Lower lobe of right lung (tissue), 2 donors: ENCODE measurements around the gene CENPO. TPM values are rescaled to one million over a fixed set of nuclear protein-coding genes. Genes with fewer than 3 reads are reported as not detected.

ENCODE experiments used
- ATAC-seq, 2 donors: fragments of 200-7000 bp; cut with Tn5 transposase; one replicate each; pipeline ENCODE4 v1.9.1; 2020 to 2022; ENCODE audit warnings: mild to moderate bottlenecking in 2 of 2, moderate library complexity in 2 of 2
- DNase-seq: peaks from one replicate; pipeline ENCODE4 v3.0.0-alpha.2; 2020
- H3K27ac ChIP-seq: fragments of 200-600 bp; one replicate; pipeline ENCODE4 v1.8.0; 2022
- H3K27me3 ChIP-seq: fragments of 200-600 bp; one replicate; pipeline ENCODE4 v1.8.0; 2022; ENCODE audit warnings: low read depth
- H3K36me3 ChIP-seq: fragments of 200-600 bp; one replicate; pipeline ENCODE4 v1.8.0; 2022; ENCODE audit warnings: mild to moderate bottlenecking
- H3K4me1 ChIP-seq: fragments of 200-600 bp; one replicate; pipeline ENCODE4 v1.8.0; 2022
- H3K4me3 ChIP-seq: fragments of 200-600 bp; one replicate; pipeline ENCODE4 v1.8.0; 2022; ENCODE audit warnings: mild to moderate bottlenecking
- H3K9me3 ChIP-seq: fragments of 200-600 bp; one replicate; pipeline ENCODE4 v1.8.0; 2022
- CTCF ChIP-seq: fragments of 200-600 bp; IDR thresholded peaks from one replicate; pipeline ENCODE4 v1.8.0; 2022; ENCODE audit warnings: antibody characterized with exemption, mild to moderate bottlenecking
- intact Hi-C: fragments of 100-400 bp; cut with DNase I; formaldehyde crosslinking; loops from one replicate; pipeline ENCODE4 v1.11.0; 2022
- total RNA-seq: library from RNA; stranded (reverse); fragmentation: NEBNext Ultra II Directional; extraction: Animal tissue kit (Norgen Biotek cat#: 25700); gene quantifications from one replicate; pipeline ENCODE4 v1.2.1, GENCODE V29; 2021
- donor health status: DM: no; HTN: yes; CAD: no; lungs with severe emphysema.

Gene CENPO
- total RNA-seq, 1 donor from 2014 or later, result 5.3 TPM

GRCh38 chr2:24832073-24832461 is 38.8 kb downstream of the CENPO start:
- Histone ChIP-seq H3K9me3 (no peaks in the 10 kb centered on the region), H3K4me1 (peaks cover 10% of the 10 kb centered on the region), H3K27ac (no peak overlapping the region), H3K27me3 (no peaks in the 10 kb centered on the region), H3K4me3 (no peak overlapping the region), H3K36me3 (peaks cover 5% of the 10 kb centered on the region)
- DNase-seq, result no peak
- TF ChIP-seq CTCF, result no peak
- intact Hi-C loops, result no loop called here
- ATAC-seq, result no peak

- no peak for ATAC-seq
- no peak for TF ChIP-seq CTCF
- Histone ChIP-seq H3K4me1 (peaks cover 5% of the 10 kb centered on the region), H3K4me3 (no peak overlapping the region), H3K9me3 (no peaks in the 10 kb centered on the region), H3K27me3 (no peaks in the 10 kb centered on the region), H3K27ac (no peak overlapping the region), H3K36me3 (peaks cover 6% of the 10 kb centered on the region)
- DNase-seq, result no peak
- intact Hi-C loops, result no loop called here
Measured at GRCh38 chr2:24832521-24832920, 39.3 kb downstream of the CENPO start.

GRCh38 chr2:24832931-24833701 is 39.9 kb downstream of the CENPO start:
- DNase-seq (no peak), ATAC-seq (no peak)
- no peaks in the 10 kb centered on the region for H3K4me1 ChIP-seq
- no peak overlapping the region for H3K4me3 ChIP-seq
- no peaks in the 10 kb centered on the region for H3K9me3 ChIP-seq
- peaks cover 9% of the 10 kb centered on the region for H3K36me3 ChIP-seq
- no peaks in the 10 kb centered on the region for H3K27me3 ChIP-seq
- intact Hi-C loops, result no loop called here
- no peak overlapping the region for H3K27ac ChIP-seq
- no peak for TF ChIP-seq CTCF

GRCh38 chr2:24833821-24834732 is 40.9 kb downstream of the CENPO start:
- intact Hi-C loops, result no loop called here

More at GRCh38 chr2:24833821-24834732, 40.9 kb downstream of the CENPO start:
- no peak for TF ChIP-seq CTCF
- Histone ChIP-seq H3K9me3 (no peaks in the 10 kb centered on the region), H3K36me3 (peaks cover 9% of the 10 kb centered on the region), H3K4me1 (no peaks in the 10 kb centered on the region), H3K27ac (no peak overlapping the region), H3K4me3 (no peak overlapping the region), H3K27me3 (no peaks in the 10 kb centered on the region)
- ATAC-seq (no peak), DNase-seq (no peak)
